GM12891 (cell line): ENCODE results near the gene GARIN3.

Source experiments
- POLR2A ChIP-seq: IDR thresholded peaks from 2 replicates; pipeline ENCODE4 v1.6.1; 2011; ENCODE audit warnings: low read depth, low read length, control low read depth
- POLR2AphosphoS5 ChIP-seq: IDR thresholded peaks from 2 replicates; pipeline ENCODE4 v1.6.1; 2011; ENCODE audit warnings: low read depth, low read length, control low read depth
- SPI1 ChIP-seq: IDR thresholded peaks from 2 replicates; pipeline ENCODE4 v1.6.1; 2011; ENCODE audit warnings: low read depth, low read length, control low read depth
- TAF1 ChIP-seq: IDR thresholded peaks from 2 replicates; pipeline ENCODE4 v1.6.1; 2011; ENCODE audit warnings: low read depth, low read length, control low read depth

- TF ChIP-seq POLR2A = no peak
- TF ChIP-seq TAF1 = no peak
- TF ChIP-seq POLR2AphosphoS5 = no peak
- TF ChIP-seq SPI1 = no peak
Observed at GRCh38 chr5:157168286-157168685, 2.2 kb upstream of the GARIN3 start.
